Astrocyte of the cerebellum (primary cell): Measurements from ENCODE around the gene KIF25.

Source experiments
- DNase-seq: peaks from one replicate; pipeline ENCODE4 v3.0.0-alpha.2; 2011; ENCODE audit warnings: low read depth
- H3K4me3 ChIP-seq: 2 replicates; pipeline ENCODE4 v1.5.1; 2011; ENCODE audit warnings: mild to moderate bottlenecking, low read depth, low read length, moderate library complexity
- CTCF ChIP-seq: IDR thresholded peaks from 2 replicates; pipeline ENCODE4 v1.5.1; 2012; ENCODE audit warnings: low read length, low read depth, moderate library complexity, mild to moderate bottlenecking; ENCODE audit errors: missing control alignments
- in situ Hi-C: cut with HindIII; loops from 2 replicates; pipeline ENCODE4 v1.10.0; 2017; ENCODE audit warnings: low sequenced_read_pairs

Gene KIF25

GRCh38 chr6:168078943-168079405 lies 81.5 kb downstream of the KIF25 start, which contains the start of gene FRMD1:
FRMD1 (minus strand) TSS chr6:168079212; CDS start chr6:168079094, 118 bp downstream.
- TF ChIP-seq CTCF: no peak
- DNase-seq: no peak
- no peak within 1 kb of the TSS for H3K4me3 ChIP-seq
- in situ Hi-C loops: no loop called here

- H3K4me3 ChIP-seq: no peak overlapping the region
- no peak for TF ChIP-seq CTCF
- in situ Hi-C loops: no loop called here
- no peak for DNase-seq
Observed at GRCh38 chr6:168080393-168081077, 83.1 kb downstream of the KIF25 start.

GRCh38 chr6:168081858-168082546 lies 84.5 kb downstream of the KIF25 start:
- H3K4me3 ChIP-seq: no peak overlapping the region
- in situ Hi-C loops: no loop called here
- DNase-seq: no peak
- TF ChIP-seq CTCF: no peak

- TF ChIP-seq CTCF: no peak
- no peak overlapping the region for H3K4me3 ChIP-seq
- in situ Hi-C loops: no loop called here
- DNase-seq: no peak
Observed at GRCh38 chr6:168082860-168083513, 85.5 kb downstream of the KIF25 start.

GRCh38 chr6:168083514-168083885 lies 86.0 kb downstream of the KIF25 start:
- H3K4me3 ChIP-seq: no peak overlapping the region
- no peak for DNase-seq
- no peak for TF ChIP-seq CTCF
- in situ Hi-C loops: no loop called here

GRCh38 chr6:168084465-168085160 lies 87.1 kb downstream of the KIF25 start:
- no peak for TF ChIP-seq CTCF
- no peak overlapping the region for H3K4me3 ChIP-seq
- in situ Hi-C loops: no loop called here
- DNase-seq: no peak
